Hepatic stellate cell (primary cell): ENCODE results near the gene XAGE5.
"Not testable (repeated sequence)": the region's sequence is repeated elsewhere in the genome, so short reads cannot be mapped to it uniquely, and the experiment has no call there.

Experiments
- DNase-seq: peaks from one replicate; pipeline ENCODE4 v3.0.0; 2011; ENCODE audit warnings: low spot score

XAGE5 gene, protein sequence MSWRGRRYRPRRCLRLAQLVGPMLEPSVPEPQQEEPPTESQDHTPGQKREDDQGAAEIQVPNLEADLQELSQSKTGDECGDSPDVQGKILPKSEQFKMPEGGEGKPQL

DNA sequence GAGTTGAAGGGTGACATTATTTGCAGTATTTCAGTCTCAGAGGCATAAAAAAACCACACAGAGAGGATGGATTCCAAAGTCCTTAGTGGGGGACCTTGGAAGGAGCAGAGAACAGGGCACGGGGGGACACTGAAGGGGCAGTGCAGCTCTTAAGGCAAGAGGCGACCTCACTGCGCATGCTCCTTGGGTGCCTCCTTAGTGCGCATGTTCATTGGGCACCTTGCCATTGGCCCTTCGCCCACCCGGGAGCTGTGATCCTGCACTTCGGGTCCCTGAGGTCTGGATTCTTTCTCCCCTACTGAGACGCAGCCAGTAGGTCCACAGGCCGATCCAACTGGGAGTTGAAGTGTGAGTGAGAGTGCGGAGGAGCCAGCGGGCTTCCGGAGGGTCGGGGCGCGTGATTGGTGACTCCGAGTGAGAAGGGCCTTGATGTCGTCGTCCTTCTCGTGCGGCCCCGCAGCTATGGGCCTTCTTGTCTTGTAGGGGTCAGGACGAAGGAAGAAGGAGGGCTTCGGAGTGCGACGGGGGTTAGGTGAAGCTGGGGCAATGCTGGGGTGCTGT is at the start of gene XAGE5:
Gene XAGE5, plus strand, starts transcription at position 223 of the 561 bp plus-strand sequence. CDS start 1,280 bp downstream, outside the sequence.
- DNase-seq: no peak

DNA sequence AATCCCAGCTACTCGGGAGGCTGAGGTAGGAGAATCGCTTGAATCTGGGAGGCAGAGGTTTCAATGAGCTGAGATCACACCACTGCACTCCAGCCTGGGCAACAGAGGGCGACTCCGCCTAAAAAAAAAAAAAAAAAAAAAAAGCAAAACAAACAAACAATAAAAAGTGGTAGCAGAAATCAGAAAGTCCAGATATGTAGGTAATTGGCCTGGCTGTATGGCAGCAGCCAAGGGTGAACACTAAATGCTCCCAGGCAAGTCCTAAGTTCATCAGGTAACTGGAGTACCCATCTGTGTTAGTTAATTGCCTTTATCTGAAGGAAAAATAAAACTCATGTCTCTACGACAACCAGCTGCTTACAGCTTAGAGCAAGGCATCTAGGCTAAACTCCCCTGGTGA is 45.1 kb upstream of the XAGE5 start:
- not testable (repeated sequence) for DNase-seq

GRCh38 chrX:52773504-52773903 is 37.6 kb upstream of the XAGE5 start:
- not testable (repeated sequence) for DNase-seq

- not testable (repeated sequence) for DNase-seq
Observed at GRCh38 chrX:52797327-52797726, 13.8 kb upstream of the XAGE5 start, which contains the start of gene SPANXN5. SPANXN5 (minus strand) TSS chrX:52797427; CDS start chrX:52797348, 79 bp downstream.

DNA sequence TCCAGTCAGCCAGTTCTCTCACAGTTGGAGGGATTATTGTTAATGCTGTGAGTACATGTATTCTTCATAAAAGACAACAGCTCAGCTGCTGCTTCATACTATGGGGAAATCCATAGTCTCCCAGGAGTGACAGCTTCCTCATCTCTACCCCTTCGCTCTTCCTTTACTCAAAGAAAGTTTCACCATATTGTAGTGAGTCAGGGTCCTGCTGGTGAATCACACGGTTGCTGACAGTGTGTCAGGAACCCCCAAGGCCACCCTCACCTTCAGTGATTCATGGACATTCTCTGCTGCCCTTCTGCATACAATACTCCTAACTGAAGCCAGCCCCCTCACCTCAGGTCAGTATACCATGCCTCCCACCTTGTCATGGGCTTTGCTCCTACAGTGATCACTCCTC is 6.2 kb upstream of the XAGE5 start:
- not testable (repeated sequence) for DNase-seq

- DNase-seq: no peak
Observed at GRCh38 chrX:52819788-52820187, 8.7 kb downstream of the XAGE5 start.

- no peak for DNase-seq
Observed at GRCh38 chrX:52821079-52821760, 10.1 kb downstream of the XAGE5 start.

GRCh38 chrX:52824608-52825007 is 13.5 kb downstream of the XAGE5 start:
- DNase-seq: no peak

- no peak for DNase-seq
Observed at GRCh38 chrX:52830551-52830950, 19.5 kb downstream of the XAGE5 start.

- DNase-seq: no peak
Observed at GRCh38 chrX:52839137-52839536, 28.1 kb downstream of the XAGE5 start.

- DNase-seq: not testable (repeated sequence)
Observed at GRCh38 chrX:52843619-52844018, 32.5 kb downstream of the XAGE5 start.

GRCh38 chrX:52852110-52852860 is 41.2 kb downstream of the XAGE5 start:
- DNase-seq: no peak

DNA sequence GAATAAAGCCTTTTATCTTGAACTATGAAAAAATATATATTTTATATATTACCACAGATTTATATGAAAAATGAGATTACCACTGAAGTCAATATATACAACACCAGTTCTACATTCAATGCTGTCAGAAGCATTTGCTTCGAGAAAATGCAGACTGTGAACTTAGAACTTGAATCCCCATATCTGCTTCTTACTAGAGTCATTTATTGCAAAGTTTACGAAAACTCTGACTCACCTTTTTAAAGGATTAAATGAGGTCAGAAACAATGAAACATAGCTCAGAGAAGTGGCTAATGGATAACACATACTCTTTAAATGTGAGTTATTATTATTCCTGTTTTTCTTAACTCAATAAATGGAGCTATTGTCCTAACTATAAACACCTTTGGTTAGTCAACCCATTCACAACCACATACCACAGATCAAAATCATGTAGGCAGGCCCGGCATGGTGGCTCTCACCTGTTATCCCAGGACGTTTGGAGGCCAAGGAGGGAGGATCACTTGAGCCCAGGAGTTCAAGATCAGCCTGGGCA is 46.0 kb downstream of the XAGE5 start:
- DNase-seq: not testable (repeated sequence)

GRCh38 chrX:52865343-52865998 is 54.4 kb downstream of the XAGE5 start:
- no peak for DNase-seq
